Mesendoderm (in vitro differentiated cells): Measurements from ENCODE around the gene NFE2L3.

Experiments
- DNase-seq: peaks from one replicate; pipeline ENCODE4 v3.0.0; 2013
- H2AK5ac ChIP-seq: 2 replicates; pipeline ENCODE4 v1.6.1; 2013; ENCODE audit warnings: low read length, inconsistent platforms
- H2BK120ac ChIP-seq: 2 replicates; pipeline ENCODE4 v1.6.1; 2013; ENCODE audit warnings: low read depth, mild to moderate bottlenecking, low read length, moderate library complexity, mixed read lengths
- H2BK15ac ChIP-seq: replicated peaks from 2 replicates; pipeline ENCODE4 v1.6.1; 2013; ENCODE audit warnings: low read depth, mild to moderate bottlenecking, moderate library complexity
- H2BK5ac ChIP-seq: 2 replicates; pipeline ENCODE4 v1.6.1; 2013; ENCODE audit warnings: low read length, inconsistent platforms
- H3K18ac ChIP-seq: 2 replicates; pipeline ENCODE4 v1.6.1; 2013; ENCODE audit warnings: mild to moderate bottlenecking, low read length, mixed read lengths
- H3K23ac ChIP-seq: one replicate; pipeline ENCODE4 v1.6.1; 2013; ENCODE audit warnings: low read length
- H3K27ac ChIP-seq: 2 replicates; pipeline ENCODE4 v1.5.1; 2013; ENCODE audit warnings: low read depth, mild to moderate bottlenecking, inconsistent platforms, low read length, moderate library complexity
- H3K27me3 ChIP-seq: 2 replicates; pipeline ENCODE4 v1.6.1; 2013; ENCODE audit warnings: low read length, control low read depth, mild to moderate bottlenecking, inconsistent platforms; ENCODE audit not compliant: insufficient read depth, poor library complexity
- H3K36me3 ChIP-seq: 2 replicates; pipeline ENCODE4 v1.6.1; 2013; ENCODE audit warnings: low read length, inconsistent platforms; ENCODE audit not compliant: control insufficient read depth, insufficient read depth
- H3K4ac ChIP-seq: one replicate; pipeline ENCODE4 v1.6.1; 2013; ENCODE audit warnings: low read depth, mild to moderate bottlenecking, low read length, moderate library complexity
- H3K4me1 ChIP-seq: 2 replicates; pipeline ENCODE4 v1.6.1; 2013; ENCODE audit warnings: low read depth, low read length, inconsistent platforms; ENCODE audit not compliant: control insufficient read depth
- H3K4me2 ChIP-seq: 2 replicates; pipeline ENCODE4 v1.6.1; 2013; ENCODE audit warnings: low read length
- H3K4me3 ChIP-seq: 2 replicates; pipeline ENCODE4 v1.5.1; 2013; ENCODE audit warnings: mild to moderate bottlenecking, low read length
- H3K56ac ChIP-seq: one replicate; pipeline ENCODE4 v1.6.1; 2013; ENCODE audit warnings: low read length
- H3K79me1 ChIP-seq: 2 replicates; pipeline ENCODE4 v1.6.1; 2013; ENCODE audit warnings: low read length, inconsistent platforms
- H3K79me2 ChIP-seq: 2 replicates; pipeline ENCODE4 v1.6.1; 2013; ENCODE audit warnings: mild to moderate bottlenecking, low read length; ENCODE audit not compliant: control insufficient read depth, insufficient read depth
- H3K9ac ChIP-seq: 2 replicates; pipeline ENCODE4 v1.6.1; 2013; ENCODE audit warnings: low read length, inconsistent platforms
- H4K5ac ChIP-seq: one replicate; pipeline ENCODE4 v1.6.1; 2013; ENCODE audit warnings: low read length
- H4K8ac ChIP-seq: one replicate; pipeline ENCODE4 v1.6.1; 2013; ENCODE audit warnings: low read depth, mild to moderate bottlenecking, control low read depth, low read length, moderate library complexity
- WGBS: extraction: QIAGEN DNeasy Blood & Tissue Kit; methylation state at CpG from one replicate; pipeline ENCODE4 v1.1.7; 2013; ENCODE audit warnings: low lambda C conversion rate, missing lambda C conversion rate; ENCODE audit not compliant: insufficient coverage; ENCODE audit errors: extremely low coverage; 5-methylcytosine and 5-hydroxymethylcytosine counted together

NFE2L3 gene

DNA sequence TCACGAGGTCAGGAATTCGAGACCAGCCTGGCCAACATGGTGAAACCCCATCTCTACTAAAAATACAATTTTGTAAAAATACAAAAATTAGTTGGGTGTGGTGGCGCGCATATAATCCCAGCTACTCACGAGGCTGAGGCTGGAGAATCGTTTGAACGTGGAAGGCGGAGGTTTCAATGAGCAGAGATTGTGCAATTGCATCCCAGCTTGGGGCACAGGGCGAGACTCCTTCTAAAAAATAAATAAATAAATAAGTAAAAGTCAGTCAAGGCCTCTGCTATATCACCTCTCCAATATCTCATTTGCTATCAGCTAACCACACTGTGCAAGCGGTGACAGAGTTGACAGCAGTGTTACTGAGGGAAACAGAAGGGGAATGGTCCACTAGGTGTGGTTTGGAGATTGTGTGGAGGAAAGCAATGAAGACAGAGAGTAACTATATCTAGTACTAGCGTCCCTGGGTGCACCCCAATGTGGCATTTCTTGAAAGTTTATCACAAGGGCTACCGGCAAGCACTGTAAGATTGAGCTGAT is 20.9 kb upstream of the NFE2L3 start:
- H2BK120ac ChIP-seq, result no peak overlapping the region
- no peaks in the 10 kb centered on the region for H3K27me3 ChIP-seq
- no peak overlapping the region for H3K4me2 ChIP-seq
- H3K27ac ChIP-seq, result no peak overlapping the region
- H2BK5ac ChIP-seq, result no peak overlapping the region
- H4K8ac ChIP-seq, result no peak overlapping the region
- no peak overlapping the region for H3K18ac ChIP-seq
- no peak overlapping the region for H3K56ac ChIP-seq
- DNase-seq, result no peak
- no CpG with 5 or more reads among the region's 12 CpGs for WGBS
- H3K4me1 ChIP-seq, result no peaks in the 10 kb centered on the region
- H3K4me3 ChIP-seq, result no peak overlapping the region
- no peaks in the 10 kb centered on the region for H3K36me3 ChIP-seq
- H2AK5ac ChIP-seq, result no peak overlapping the region
- H3K79me1 ChIP-seq, result no peaks in the 10 kb centered on the region
- H3K9ac ChIP-seq, result no peak overlapping the region
- H2BK15ac ChIP-seq, result no peak overlapping the region
- H4K5ac ChIP-seq, result no peak overlapping the region
- no peak overlapping the region for H3K23ac ChIP-seq
- H3K4ac ChIP-seq, result no peak overlapping the region
- H3K79me2 ChIP-seq, result no peaks in the 10 kb centered on the region

DNA sequence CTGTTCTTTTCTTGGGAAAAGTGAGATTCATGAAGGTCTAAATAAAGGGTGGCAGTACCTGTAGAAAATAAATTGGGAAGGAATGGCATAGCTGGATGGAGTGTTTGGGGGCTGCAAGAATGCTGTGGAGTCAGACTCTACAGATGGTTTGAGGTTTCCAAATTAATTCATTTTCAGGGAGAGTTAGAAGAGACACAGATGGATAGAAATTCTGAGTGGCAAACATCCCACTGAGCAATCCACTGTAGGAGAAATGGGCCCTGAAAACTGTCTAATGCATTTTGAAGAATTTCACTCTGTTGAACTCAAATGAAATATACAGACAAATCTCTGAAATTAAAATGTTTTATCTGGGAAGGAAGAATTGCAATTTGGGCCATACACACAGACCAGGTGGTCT is 16.9 kb upstream of the NFE2L3 start:
- no peak overlapping the region for H3K18ac ChIP-seq
- H3K4me2 ChIP-seq, result no peak overlapping the region
- no peak for DNase-seq
- H3K79me2 ChIP-seq, result no peaks in the 10 kb centered on the region
- H3K4me1 ChIP-seq, result no peaks in the 10 kb centered on the region
- H4K8ac ChIP-seq, result no peak overlapping the region
- H4K5ac ChIP-seq, result no peak overlapping the region
- no peak overlapping the region for H3K27ac ChIP-seq
- no peak overlapping the region for H3K9ac ChIP-seq
- H2BK5ac ChIP-seq, result no peak overlapping the region
- H3K27me3 ChIP-seq, result no peaks in the 10 kb centered on the region
- no peak overlapping the region for H2AK5ac ChIP-seq
- H2BK120ac ChIP-seq, result no peak overlapping the region
- no peaks in the 10 kb centered on the region for H3K36me3 ChIP-seq
- no peaks in the 10 kb centered on the region for H3K79me1 ChIP-seq
- H3K4ac ChIP-seq, result no peak overlapping the region
- H2BK15ac ChIP-seq, result no peak overlapping the region
- no peak overlapping the region for H3K23ac ChIP-seq
- no peak overlapping the region for H3K56ac ChIP-seq
- no peak overlapping the region for H3K4me3 ChIP-seq

DNA sequence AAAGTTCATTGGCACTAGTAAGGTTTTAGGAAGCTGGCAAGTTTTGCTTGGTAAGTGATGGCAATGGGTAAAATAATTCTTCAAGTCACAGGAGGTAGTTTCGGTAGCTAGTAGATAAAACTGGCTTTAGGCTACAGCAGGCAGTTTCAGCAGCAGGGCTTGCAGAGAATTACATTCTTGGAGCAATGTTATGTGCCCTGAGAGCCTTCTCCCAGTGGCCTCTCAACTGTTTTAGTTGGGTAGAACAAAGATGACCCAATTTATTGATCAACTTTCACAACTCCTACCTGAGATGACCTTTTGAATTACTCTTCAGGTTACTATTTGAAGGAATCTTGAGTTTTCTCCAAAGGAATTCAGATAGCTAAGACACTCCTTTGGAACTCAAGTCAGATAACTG is 16.4 kb upstream of the NFE2L3 start:
- Histone ChIP-seq H3K4me3 (no peak overlapping the region), H3K36me3 (no peaks in the 10 kb centered on the region), H2BK5ac (no peak overlapping the region), H2AK5ac (no peak overlapping the region), H3K4ac (no peak overlapping the region), H3K56ac (no peak overlapping the region), H3K9ac (no peak overlapping the region), H4K8ac (no peak overlapping the region), H3K79me1 (no peaks in the 10 kb centered on the region), H3K27ac (no peak overlapping the region), H4K5ac (no peak overlapping the region), H2BK15ac (no peak overlapping the region), H3K23ac (no peak overlapping the region), H3K18ac (no peak overlapping the region), H3K4me1 (no peaks in the 10 kb centered on the region), H3K27me3 (no peaks in the 10 kb centered on the region), H3K4me2 (no peak overlapping the region), H3K79me2 (no peaks in the 10 kb centered on the region), H2BK120ac (no peak overlapping the region)
- DNase-seq, result no peak
- no CpG with 5 or more reads among the region's 1 CpG for WGBS

DNA sequence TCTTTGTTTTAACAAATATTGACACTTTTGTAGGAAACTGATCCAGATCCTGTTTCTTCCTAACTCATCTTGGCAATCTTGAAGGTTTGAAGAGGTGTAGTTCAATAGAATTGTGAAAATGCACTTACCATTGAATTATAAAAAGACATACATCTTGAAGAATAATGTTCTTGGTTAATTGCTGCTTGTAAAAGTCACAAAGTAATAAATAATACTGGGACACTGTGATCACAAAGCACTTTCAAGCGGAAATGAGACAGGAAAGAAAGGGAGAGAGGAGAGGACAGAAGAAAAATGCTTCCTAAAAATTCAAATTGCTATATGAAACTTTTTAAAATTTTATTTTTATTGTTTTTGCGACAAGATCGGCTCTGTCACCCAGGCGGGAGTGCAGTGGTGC is 15.2 kb upstream of the NFE2L3 start:
- no peak overlapping the region for H3K9ac ChIP-seq
- H2BK5ac ChIP-seq, result no peak overlapping the region
- no peak overlapping the region for H3K18ac ChIP-seq
- DNase-seq, result no peak
- no peaks in the 10 kb centered on the region for H3K79me2 ChIP-seq
- H2BK15ac ChIP-seq, result no peak overlapping the region
- H3K4me3 ChIP-seq, result no peak overlapping the region
- H2AK5ac ChIP-seq, result no peak overlapping the region
- H3K79me1 ChIP-seq, result no peaks in the 10 kb centered on the region
- no CpG with 5 or more reads among the region's 4 CpGs for WGBS
- no peak overlapping the region for H2BK120ac ChIP-seq
- no peaks in the 10 kb centered on the region for H3K36me3 ChIP-seq
- no peaks in the 10 kb centered on the region for H3K27me3 ChIP-seq
- H4K5ac ChIP-seq, result no peak overlapping the region
- no peak overlapping the region for H3K4me2 ChIP-seq
- H3K27ac ChIP-seq, result no peak overlapping the region
- H3K23ac ChIP-seq, result no peak overlapping the region
- H3K56ac ChIP-seq, result no peak overlapping the region
- H4K8ac ChIP-seq, result no peak overlapping the region
- no peak overlapping the region for H3K4ac ChIP-seq
- H3K4me1 ChIP-seq, result no peaks in the 10 kb centered on the region

DNA sequence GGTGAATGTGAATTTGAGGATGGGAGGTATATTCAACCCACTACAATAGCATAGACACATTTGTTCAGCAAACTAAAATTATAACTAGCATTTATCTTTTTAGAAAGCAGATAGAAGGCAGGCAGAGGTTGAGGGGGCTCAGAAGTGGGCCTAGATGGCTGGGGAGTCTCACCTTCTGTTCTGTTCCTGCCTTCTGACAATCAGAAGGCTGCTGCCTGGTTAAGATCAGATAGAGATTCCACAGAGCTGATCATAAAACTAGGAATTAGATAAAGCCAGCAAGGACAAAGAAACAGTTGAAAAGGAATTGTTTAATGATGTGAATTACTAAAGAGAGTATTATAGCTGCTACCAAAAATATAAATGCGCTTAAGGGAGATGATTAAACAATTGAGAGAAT is 11.6 kb upstream of the NFE2L3 start:
- Histone ChIP-seq H2AK5ac (no peak overlapping the region), H3K79me2 (no peaks in the 10 kb centered on the region), H3K79me1 (no peaks in the 10 kb centered on the region), H3K56ac (no peak overlapping the region), H2BK120ac (no peak overlapping the region), H3K4me3 (no peak overlapping the region), H3K4me2 (no peak overlapping the region), H2BK5ac (no peak overlapping the region), H3K27ac (no peak overlapping the region), H4K8ac (no peak overlapping the region), H2BK15ac (no peak overlapping the region), H4K5ac (no peak overlapping the region), H3K4me1 (no peaks in the 10 kb centered on the region), H3K9ac (no peak overlapping the region), H3K27me3 (no peaks in the 10 kb centered on the region), H3K4ac (no peak overlapping the region), H3K18ac (no peak overlapping the region), H3K23ac (no peak overlapping the region), H3K36me3 (no peaks in the 10 kb centered on the region)
- no CpG with 5 or more reads among the region's 1 CpG for WGBS
- no peak for DNase-seq

DNA sequence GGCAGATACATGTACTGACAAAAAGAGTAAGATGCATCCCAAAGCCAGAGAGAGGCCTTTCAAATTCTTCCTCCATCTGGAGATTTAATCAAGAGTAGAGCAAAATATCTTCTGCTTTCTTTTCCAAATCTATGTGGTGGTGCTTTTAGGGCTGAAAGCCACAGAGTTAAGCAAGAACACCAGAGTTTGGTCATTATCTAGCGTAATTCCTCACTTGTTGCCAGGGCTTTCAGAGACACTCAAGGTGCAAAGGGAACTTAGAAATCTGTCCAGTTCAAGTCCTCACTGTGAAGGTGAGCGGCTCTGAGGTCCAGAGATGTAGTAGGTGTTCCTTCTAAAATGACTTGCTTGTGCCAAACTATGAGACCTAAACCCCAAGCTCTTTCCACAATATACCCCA is 10.9 kb upstream of the NFE2L3 start:
- no peak overlapping the region for H3K4ac ChIP-seq
- no CpG with 5 or more reads among the region's 2 CpGs for WGBS

More for the DNA sequence above, 10.9 kb upstream of the NFE2L3 start:
- H3K79me2 ChIP-seq, result no peaks in the 10 kb centered on the region
- no peak overlapping the region for H2BK5ac ChIP-seq
- H3K4me2 ChIP-seq, result no peak overlapping the region
- no peaks in the 10 kb centered on the region for H3K4me1 ChIP-seq
- H3K36me3 ChIP-seq, result no peaks in the 10 kb centered on the region
- H3K4me3 ChIP-seq, result no peak overlapping the region
- no peak overlapping the region for H3K27ac ChIP-seq
- H4K8ac ChIP-seq, result no peak overlapping the region
- H3K9ac ChIP-seq, result no peak overlapping the region
- H2AK5ac ChIP-seq, result no peak overlapping the region
- H3K27me3 ChIP-seq, result no peaks in the 10 kb centered on the region
- H2BK15ac ChIP-seq, result no peak overlapping the region
- H3K79me1 ChIP-seq, result no peaks in the 10 kb centered on the region
- no peak overlapping the region for H4K5ac ChIP-seq
- no peak overlapping the region for H3K56ac ChIP-seq
- no peak overlapping the region for H3K18ac ChIP-seq
- H2BK120ac ChIP-seq, result no peak overlapping the region
- H3K23ac ChIP-seq, result no peak overlapping the region
- no peak for DNase-seq
